ENCODE results near the gene ENPP1.
A peak's percentile ranks its signal among the peaks of the same experiment; 100 is the strongest.
"Not testable (repeated sequence)": the region's sequence is repeated elsewhere in the genome, so short reads cannot be mapped to it uniquely, and the experiment has no call there.

The ENPP1 gene

DNA sequence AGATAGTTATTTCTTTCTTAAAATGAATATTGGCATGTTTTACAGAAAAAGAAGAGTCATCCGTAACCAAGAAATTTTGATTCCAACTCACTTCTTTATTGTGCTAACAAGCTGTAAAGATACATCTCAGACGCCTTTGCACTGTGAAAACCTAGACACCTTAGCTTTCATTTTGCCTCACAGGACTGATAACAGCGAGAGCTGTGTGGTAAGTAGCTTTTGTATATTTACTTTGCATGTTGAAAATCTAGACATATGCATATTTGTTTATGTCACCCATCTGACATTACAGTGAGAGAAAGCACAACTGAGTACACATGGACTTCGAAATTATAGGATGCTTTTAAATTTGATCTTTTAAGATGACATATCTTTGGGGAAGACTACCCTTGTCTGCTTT is 78.7 kb downstream of the ENPP1 start:
- Histone ChIP-seq H3K27me3 (ENCODE audit: control insufficient read depth in 1 of 2, insufficient read depth in 2 of 2, low read length in 2 of 2) (no peaks in the 10 kb centered on the region), H3K27ac (ENCODE audit: low read depth, low read length) (no peak overlapping the region), H3K9me3 (ENCODE audit: control insufficient read depth in 1 of 2, low read length in 2 of 2) (no peaks in the 10 kb centered on the region), H3K9ac (ENCODE audit: low read depth in 1 of 2, low read length in 2 of 2) (no peak overlapping the region), H3K4me3 (ENCODE audit: low read depth in 1 of 2, low read length in 2 of 2) (no peak overlapping the region), H3K36me3 (ENCODE audit: control insufficient read depth in 1 of 2, insufficient read depth in 2 of 2, low read length in 2 of 2) (no peaks in the 10 kb centered on the region), H3K4me1 (ENCODE audit: control insufficient read depth in 1 of 2, insufficient read depth in 2 of 2, low read length in 2 of 2) (no peaks in the 10 kb centered on the region)

GRCh38 chr6:131890091-131890490 is 82.3 kb downstream of the ENPP1 start:
- H3K4me3 ChIP-seq (ENCODE audit: low read depth in 1 of 2, low read length in 2 of 2) = no peak overlapping the region
- H3K9ac ChIP-seq (ENCODE audit: low read depth in 1 of 2, low read length in 2 of 2) = no peak overlapping the region
- peaks cover 6 to 9% of the 10 kb centered on the region in 2 donors for H3K4me1 ChIP-seq (ENCODE audit: control insufficient read depth in 1 of 2, insufficient read depth in 2 of 2, low read length in 2 of 2)
- H3K27ac ChIP-seq (ENCODE audit: low read depth, low read length) = no peak overlapping the region
- no peaks in the 10 kb centered on the region for H3K9me3 ChIP-seq (ENCODE audit: control insufficient read depth in 1 of 2, low read length in 2 of 2)
- H3K27me3 ChIP-seq (ENCODE audit: control insufficient read depth in 1 of 2, insufficient read depth in 2 of 2, low read length in 2 of 2) = no peaks in the 10 kb centered on the region
- no peaks in the 10 kb centered on the region for H3K36me3 ChIP-seq (ENCODE audit: control insufficient read depth in 1 of 2, insufficient read depth in 2 of 2, low read length in 2 of 2)

DNA sequence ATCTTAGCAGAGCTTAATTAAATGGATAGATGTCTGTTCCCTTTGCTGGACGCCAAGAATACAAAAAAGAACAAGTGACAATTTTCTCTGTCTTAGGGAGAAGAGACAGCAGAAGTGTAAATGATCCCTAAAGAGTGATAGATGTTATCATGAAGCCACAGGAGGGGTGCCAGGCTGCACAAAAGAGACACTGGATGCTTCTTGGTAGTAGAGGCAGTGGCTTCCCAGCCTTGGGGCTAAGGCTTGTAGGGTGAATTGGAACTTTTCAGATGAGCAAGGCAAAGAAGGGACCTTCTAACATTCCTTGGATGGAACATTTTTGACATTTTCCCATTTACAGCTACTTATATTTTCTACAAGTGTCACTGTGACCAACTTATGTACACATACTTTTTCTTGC is 85.4 kb downstream of the ENPP1 start:
- no peak overlapping the region for H3K27ac ChIP-seq (ENCODE audit: low read depth, low read length)
- no peak overlapping the region for H3K4me3 ChIP-seq (ENCODE audit: low read depth in 1 of 2, low read length in 2 of 2)
- H3K27me3 ChIP-seq (ENCODE audit: control insufficient read depth in 1 of 2, insufficient read depth in 2 of 2, low read length in 2 of 2) = no peaks in the 10 kb centered on the region
- H3K9me3 ChIP-seq (ENCODE audit: control insufficient read depth in 1 of 2, low read length in 2 of 2) = peaks cover 5 to 10% of the 10 kb centered on the region in 2 donors
- H3K9ac ChIP-seq (ENCODE audit: low read depth in 1 of 2, low read length in 2 of 2) = no peak overlapping the region
- no peaks in the 10 kb centered on the region for H3K36me3 ChIP-seq (ENCODE audit: control insufficient read depth in 1 of 2, insufficient read depth in 2 of 2, low read length in 2 of 2)
- peaks cover 9 to 11% of the 10 kb centered on the region in 2 donors for H3K4me1 ChIP-seq (ENCODE audit: control insufficient read depth in 1 of 2, insufficient read depth in 2 of 2, low read length in 2 of 2)

DNA sequence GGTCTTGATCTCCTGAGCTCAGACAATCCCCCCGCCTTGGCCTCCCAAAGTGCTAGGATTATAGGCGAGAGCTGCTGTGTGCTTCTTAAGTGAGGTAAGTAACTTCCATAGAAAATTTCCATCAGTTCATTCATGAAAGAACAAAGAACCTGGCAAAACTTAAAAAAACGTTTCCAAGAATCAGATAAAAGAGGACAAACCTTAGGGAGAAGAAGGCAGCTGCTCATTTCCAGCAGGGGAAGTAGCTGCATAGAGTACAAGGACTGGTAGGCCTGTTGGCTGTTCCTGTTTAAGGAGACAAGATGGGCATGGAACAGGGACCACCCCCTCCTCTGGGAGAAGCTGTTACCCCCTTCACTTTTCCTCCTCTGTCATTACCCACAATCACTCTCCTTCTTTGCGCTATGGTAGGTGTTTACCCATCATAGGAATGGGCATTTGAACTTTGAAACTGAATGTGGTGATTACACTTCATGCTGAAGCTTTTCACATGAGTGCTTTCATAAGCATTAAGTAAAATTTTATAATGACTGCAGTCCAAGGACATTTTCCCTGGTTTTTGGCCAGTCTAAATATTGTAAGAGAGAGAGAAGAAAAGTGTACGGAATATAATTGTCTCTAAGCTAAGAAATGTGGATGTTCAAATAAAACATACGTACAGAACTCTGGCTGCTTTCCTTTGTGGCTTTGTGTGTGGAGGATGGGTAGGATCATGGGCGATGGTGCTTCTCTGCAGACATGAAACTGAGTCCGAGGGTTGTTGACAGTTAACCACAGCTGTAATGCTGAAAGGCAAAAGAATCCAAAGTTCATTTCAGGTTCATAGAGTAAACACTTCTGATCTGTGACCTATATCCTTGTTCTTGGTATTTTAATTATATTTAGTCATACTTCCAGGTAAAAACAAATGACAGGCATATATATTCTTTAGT is 86.9 kb downstream of the ENPP1 start:
- Histone ChIP-seq H3K9me3 (ENCODE audit: control insufficient read depth in 1 of 2, low read length in 2 of 2) (peaks cover 5 to 16% of the 10 kb centered on the region in 2 donors), H3K36me3 (ENCODE audit: control insufficient read depth in 1 of 2, insufficient read depth in 2 of 2, low read length in 2 of 2) (no peaks in the 10 kb centered on the region), H3K9ac (ENCODE audit: low read depth in 1 of 2, low read length in 2 of 2) (peak overlapping the region in 1 of 2 donors; percentile 3), H3K4me1 (ENCODE audit: control insufficient read depth in 1 of 2, insufficient read depth in 2 of 2, low read length in 2 of 2) (peaks cover 9 to 11% of the 10 kb centered on the region in 2 donors), H3K27ac (ENCODE audit: low read depth, low read length) (peak overlapping the region; percentile 47), H3K4me3 (ENCODE audit: low read depth in 1 of 2, low read length in 2 of 2) (peak overlapping the region; percentile 23 to 24), H3K27me3 (ENCODE audit: control insufficient read depth in 1 of 2, insufficient read depth in 2 of 2, low read length in 2 of 2) (no peaks in the 10 kb centered on the region)

DNA sequence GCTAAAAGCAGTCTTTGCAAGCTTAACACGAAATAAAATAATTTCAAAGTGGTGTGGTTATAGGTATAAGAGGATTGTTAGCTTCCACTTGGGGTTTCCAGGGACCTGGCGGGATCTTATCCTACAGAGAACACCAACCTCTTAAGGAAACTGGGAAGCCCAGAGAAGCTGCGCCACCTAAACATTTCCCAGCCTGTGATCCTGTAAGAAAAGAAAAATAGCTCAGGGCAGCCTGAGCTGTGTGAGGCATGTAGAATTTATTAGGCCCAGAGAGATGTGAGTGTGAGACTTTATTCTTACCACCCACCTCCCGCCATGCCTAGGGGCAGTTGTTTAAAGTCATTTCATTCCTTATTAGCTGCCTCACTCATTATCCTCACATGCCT is 89.2 kb downstream of the ENPP1 start:
- no peak overlapping the region for H3K4me3 ChIP-seq (ENCODE audit: low read depth in 1 of 2, low read length in 2 of 2)
- peaks cover 9 to 11% of the 10 kb centered on the region in 2 donors for H3K4me1 ChIP-seq (ENCODE audit: control insufficient read depth in 1 of 2, insufficient read depth in 2 of 2, low read length in 2 of 2)
- H3K36me3 ChIP-seq (ENCODE audit: control insufficient read depth in 1 of 2, insufficient read depth in 2 of 2, low read length in 2 of 2) = no peaks in the 10 kb centered on the region
- H3K9me3 ChIP-seq (ENCODE audit: control insufficient read depth in 1 of 2, low read length in 2 of 2) = peaks cover 5 to 16% of the 10 kb centered on the region in 2 donors
- no peak overlapping the region for H3K9ac ChIP-seq (ENCODE audit: low read depth in 1 of 2, low read length in 2 of 2)
- H3K27ac ChIP-seq (ENCODE audit: low read depth, low read length) = no peak overlapping the region
- H3K27me3 ChIP-seq (ENCODE audit: control insufficient read depth in 1 of 2, insufficient read depth in 2 of 2, low read length in 2 of 2) = no peaks in the 10 kb centered on the region

- Histone ChIP-seq H3K9me3 (ENCODE audit: control insufficient read depth in 1 of 2, low read length in 2 of 2) (peaks cover 5 to 16% of the 10 kb centered on the region in 2 donors), H3K27ac (ENCODE audit: low read depth, low read length) (no peak overlapping the region), H3K27me3 (ENCODE audit: control insufficient read depth in 1 of 2, insufficient read depth in 2 of 2, low read length in 2 of 2) (no peaks in the 10 kb centered on the region), H3K9ac (ENCODE audit: low read depth in 1 of 2, low read length in 2 of 2) (no peak overlapping the region), H3K4me1 (ENCODE audit: control insufficient read depth in 1 of 2, insufficient read depth in 2 of 2, low read length in 2 of 2) (peaks cover 9 to 11% of the 10 kb centered on the region in 2 donors), H3K4me3 (ENCODE audit: low read depth in 1 of 2, low read length in 2 of 2) (no peak overlapping the region), H3K36me3 (ENCODE audit: control insufficient read depth in 1 of 2, insufficient read depth in 2 of 2, low read length in 2 of 2) (no peaks in the 10 kb centered on the region)
Observed at GRCh38 chr6:131897621-131898020, 89.8 kb downstream of the ENPP1 start.

DNA sequence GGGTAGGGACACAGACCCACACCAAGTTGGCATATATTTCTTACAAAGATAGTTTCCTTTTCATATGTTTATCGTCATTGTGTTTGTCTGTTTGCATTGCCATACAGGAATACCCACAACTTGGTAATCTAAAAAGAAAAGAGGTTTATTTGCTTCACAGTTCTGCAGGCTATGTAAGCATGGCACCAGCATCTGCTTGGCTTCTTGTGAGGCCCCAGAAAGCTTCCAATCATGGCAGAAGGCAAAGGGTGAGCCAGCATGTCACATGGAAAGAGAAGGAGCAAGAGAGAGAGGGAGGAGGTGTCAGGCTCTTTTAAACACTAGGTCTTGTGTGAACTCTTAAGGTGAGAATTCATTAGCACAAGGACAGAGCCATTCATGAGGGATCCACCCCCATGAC is 90.9 kb downstream of the ENPP1 start:
- H3K4me1 ChIP-seq (ENCODE audit: control insufficient read depth in 1 of 2, insufficient read depth in 2 of 2, low read length in 2 of 2) = peaks cover 9 to 11% of the 10 kb centered on the region in 2 donors
- peaks cover 5 to 16% of the 10 kb centered on the region in 2 donors for H3K9me3 ChIP-seq (ENCODE audit: control insufficient read depth in 1 of 2, low read length in 2 of 2)
- no peaks in the 10 kb centered on the region for H3K36me3 ChIP-seq (ENCODE audit: control insufficient read depth in 1 of 2, insufficient read depth in 2 of 2, low read length in 2 of 2)
- no peak overlapping the region for H3K4me3 ChIP-seq (ENCODE audit: low read depth in 1 of 2, low read length in 2 of 2)
- no peaks in the 10 kb centered on the region for H3K27me3 ChIP-seq (ENCODE audit: control insufficient read depth in 1 of 2, insufficient read depth in 2 of 2, low read length in 2 of 2)
- H3K9ac ChIP-seq (ENCODE audit: low read depth in 1 of 2, low read length in 2 of 2) = no peak overlapping the region
- no peak overlapping the region for H3K27ac ChIP-seq (ENCODE audit: low read depth, low read length)

DNA sequence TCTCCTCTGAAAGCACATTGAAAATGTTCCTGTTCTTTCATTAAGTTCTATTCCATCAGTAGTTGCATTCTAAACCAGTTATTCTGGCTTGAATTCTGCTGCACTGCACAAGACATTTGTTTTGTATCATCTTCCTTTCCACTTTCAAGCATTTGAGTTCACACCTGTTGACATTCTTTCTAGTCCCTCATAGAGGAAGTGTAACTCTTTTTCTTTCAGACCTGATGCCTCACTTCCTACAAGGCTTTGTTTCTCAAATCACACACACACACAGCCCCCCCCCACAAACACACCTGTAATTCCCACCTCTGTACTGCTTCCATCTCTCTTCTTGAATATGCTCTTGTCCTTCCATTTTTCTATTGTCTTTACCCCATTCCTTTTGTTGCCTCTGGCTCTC is 92.4 kb downstream of the ENPP1 start:
- no peaks in the 10 kb centered on the region for H3K36me3 ChIP-seq (ENCODE audit: control insufficient read depth in 1 of 2, insufficient read depth in 2 of 2, low read length in 2 of 2)
- no peaks in the 10 kb centered on the region for H3K27me3 ChIP-seq (ENCODE audit: control insufficient read depth in 1 of 2, insufficient read depth in 2 of 2, low read length in 2 of 2)
- H3K4me3 ChIP-seq (ENCODE audit: low read depth in 1 of 2, low read length in 2 of 2) = no peak overlapping the region
- H3K4me1 ChIP-seq (ENCODE audit: control insufficient read depth in 1 of 2, insufficient read depth in 2 of 2, low read length in 2 of 2) = peaks cover 0 to 5% of the 10 kb centered on the region in 2 donors
- peaks cover 5 to 16% of the 10 kb centered on the region in 2 donors for H3K9me3 ChIP-seq (ENCODE audit: control insufficient read depth in 1 of 2, low read length in 2 of 2)
- no peak overlapping the region for H3K27ac ChIP-seq (ENCODE audit: low read depth, low read length)
- no peak overlapping the region for H3K9ac ChIP-seq (ENCODE audit: low read depth in 1 of 2, low read length in 2 of 2)

DNA sequence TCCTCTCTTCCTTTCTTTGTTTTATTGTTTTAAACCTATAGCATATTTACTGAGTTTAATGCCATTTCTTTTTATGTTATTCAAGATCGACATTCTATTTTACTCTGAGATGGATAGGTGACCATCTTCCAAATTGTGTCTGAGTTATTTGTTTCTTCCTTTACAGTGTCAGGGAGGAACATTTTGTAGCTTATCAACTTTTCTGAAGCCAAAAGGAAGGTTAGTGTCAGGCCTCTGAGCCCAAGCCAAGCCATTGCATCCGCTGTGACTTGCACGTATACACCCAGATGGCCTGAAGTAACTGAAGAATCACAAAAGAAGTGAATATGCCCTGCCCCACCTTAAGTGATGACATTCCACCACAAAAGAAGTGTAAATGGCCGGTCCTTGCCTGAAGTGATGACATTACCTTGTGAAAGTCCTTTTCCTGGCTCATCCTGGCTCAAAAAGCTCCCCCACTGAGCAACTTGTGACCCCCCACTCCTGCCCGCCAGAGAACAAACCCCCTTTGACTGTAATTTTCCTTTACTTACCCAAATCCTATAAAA is 93.6 kb downstream of the ENPP1 start:
- not testable (repeated sequence) for H3K4me3 ChIP-seq (ENCODE audit: low read depth in 1 of 2, low read length in 2 of 2); H3K27me3 ChIP-seq (ENCODE audit: control insufficient read depth in 1 of 2, insufficient read depth in 2 of 2, low read length in 2 of 2); H3K4me1 ChIP-seq (ENCODE audit: control insufficient read depth in 1 of 2, insufficient read depth in 2 of 2, low read length in 2 of 2); H3K36me3 ChIP-seq (ENCODE audit: control insufficient read depth in 1 of 2, insufficient read depth in 2 of 2, low read length in 2 of 2); H3K9ac ChIP-seq (ENCODE audit: low read depth in 1 of 2, low read length in 2 of 2); H3K27ac ChIP-seq (ENCODE audit: low read depth, low read length)
- H3K9me3 ChIP-seq (ENCODE audit: control insufficient read depth in 1 of 2, low read length in 2 of 2) = peaks cover 5 to 16% of the 10 kb centered on the region in 2 donors

DNA sequence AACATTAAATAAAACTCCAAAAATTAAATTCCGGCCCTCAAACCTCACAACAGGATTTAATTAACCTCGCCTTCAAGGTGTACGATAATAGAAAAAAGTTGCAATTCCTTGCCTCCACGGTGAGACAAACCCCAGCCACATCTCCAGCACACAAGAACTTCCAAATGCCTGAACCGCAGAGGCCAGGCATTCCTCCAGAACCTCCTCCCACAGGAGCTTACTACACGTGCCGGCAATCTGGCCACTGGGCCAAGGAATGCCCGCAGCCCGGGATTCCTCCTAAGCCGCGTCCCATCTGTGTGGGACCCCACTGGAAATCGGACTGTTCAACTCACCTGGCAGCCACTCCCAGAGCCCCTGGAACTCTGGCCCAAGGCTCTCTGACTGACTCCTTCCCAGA is 95.9 kb downstream of the ENPP1 start:
- not testable (repeated sequence) for H3K27me3 ChIP-seq (ENCODE audit: control insufficient read depth in 1 of 2, insufficient read depth in 2 of 2, low read length in 2 of 2); H3K4me1 ChIP-seq (ENCODE audit: control insufficient read depth in 1 of 2, insufficient read depth in 2 of 2, low read length in 2 of 2); H3K9ac ChIP-seq (ENCODE audit: low read depth in 1 of 2, low read length in 2 of 2); H3K36me3 ChIP-seq (ENCODE audit: control insufficient read depth in 1 of 2, insufficient read depth in 2 of 2, low read length in 2 of 2); H3K27ac ChIP-seq (ENCODE audit: low read depth, low read length); H3K9me3 ChIP-seq (ENCODE audit: control insufficient read depth in 1 of 2, low read length in 2 of 2); H3K4me3 ChIP-seq (ENCODE audit: low read depth in 1 of 2, low read length in 2 of 2)
